HUDEP-2 (cell line): ENCODE data around the gene DCAF6.
"Not testable (repeated sequence)": the region's sequence is repeated elsewhere in the genome, so short reads cannot be mapped to it uniquely, and the experiment has no call there.

Experiments
- DNase-seq, 76 experiments: peaks; one replicate each; lab custom pipeline; 2025; ENCODE audit not compliant: unreplicated experiment in 76 of 76; lab: John Stamatoyannopoulos, UW

The DCAF6 gene

DNA sequence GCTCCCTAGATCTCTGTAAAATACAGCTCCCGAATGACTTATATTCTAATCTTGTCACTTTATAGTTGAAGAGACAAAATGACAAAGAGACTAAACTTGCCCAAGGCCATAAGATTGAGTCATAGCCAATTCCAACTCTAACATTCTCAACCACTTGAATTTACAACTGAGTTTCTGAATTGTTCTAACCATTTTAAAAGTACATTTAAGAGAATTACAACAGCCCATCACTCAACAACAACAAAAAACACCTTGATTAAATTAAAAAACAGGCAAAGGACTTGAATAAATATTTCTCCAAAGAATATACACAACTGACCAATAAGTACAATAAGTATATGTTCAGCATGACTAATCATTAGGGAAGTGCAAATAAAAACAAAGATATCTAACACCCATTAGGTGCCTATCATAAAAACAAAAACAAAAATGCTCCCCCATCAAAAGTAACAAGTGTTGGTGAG lies 13.8 kb upstream of the DCAF6 start:
- DNase-seq, result no peak

DNA sequence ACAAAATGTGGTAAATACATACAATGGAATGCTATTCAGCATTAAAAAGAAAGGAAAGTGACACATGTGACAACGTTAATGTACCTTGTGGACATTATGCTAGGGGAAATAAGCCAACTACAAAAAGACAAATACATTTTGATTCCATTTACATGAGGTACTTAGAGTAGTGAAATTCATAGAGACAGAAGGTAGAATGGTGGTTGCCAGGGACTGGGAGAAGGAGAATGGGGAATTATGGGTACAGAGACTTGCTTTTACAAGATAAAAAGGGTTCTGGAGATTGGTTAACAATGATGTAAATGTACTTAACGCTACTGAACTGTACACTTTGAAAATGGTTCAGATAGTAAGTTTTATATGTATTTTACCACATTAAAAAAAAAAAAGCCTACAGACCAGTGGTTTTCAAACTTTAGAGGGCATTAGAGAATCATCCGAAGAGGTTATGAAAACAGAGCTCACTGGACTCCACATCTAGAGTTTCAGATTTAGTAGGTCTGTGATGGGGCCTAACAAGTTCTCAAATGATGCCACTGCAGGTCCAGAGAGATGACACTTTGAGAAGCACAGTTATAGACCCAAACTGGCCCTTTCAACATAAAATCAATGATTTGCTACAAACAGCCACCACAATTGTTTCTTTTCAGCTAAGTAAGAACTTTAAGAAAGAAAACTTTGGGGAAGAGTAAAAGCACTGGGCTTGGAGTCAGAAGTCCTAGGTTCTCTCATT lies 13.0 kb upstream of the DCAF6 start:
- DNase-seq, result peak in 4 of 76 experiments; percentile 7 to 50 (median 16)

DNA sequence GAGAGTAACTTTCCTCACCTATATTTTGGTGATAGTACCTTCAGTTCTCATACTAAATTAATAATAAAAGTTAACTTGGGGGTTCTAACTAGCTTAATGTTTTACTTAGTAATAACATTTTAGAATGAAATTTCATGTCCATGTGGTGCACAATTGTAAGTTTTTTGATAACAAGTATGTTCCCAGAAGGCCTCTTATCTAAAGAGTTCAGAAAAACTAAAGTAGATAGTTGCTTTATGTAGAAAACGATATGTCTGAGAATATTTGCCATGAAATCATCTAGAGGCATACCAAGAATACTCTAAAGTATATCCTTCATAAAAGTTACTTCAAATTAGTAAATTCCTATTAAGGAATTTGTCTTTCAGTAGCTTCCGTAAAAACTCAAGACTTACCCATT lies 12.4 kb upstream of the DCAF6 start:
- DNase-seq, result peak in 13 of 76 experiments; percentile 19 to 68 (median 42)

- peak in 8 of 76 experiments; percentile 1 to 63 (median 30) for DNase-seq
Observed at GRCh38 chr1:167924543-167925231, 11.8 kb upstream of the DCAF6 start.

DNA sequence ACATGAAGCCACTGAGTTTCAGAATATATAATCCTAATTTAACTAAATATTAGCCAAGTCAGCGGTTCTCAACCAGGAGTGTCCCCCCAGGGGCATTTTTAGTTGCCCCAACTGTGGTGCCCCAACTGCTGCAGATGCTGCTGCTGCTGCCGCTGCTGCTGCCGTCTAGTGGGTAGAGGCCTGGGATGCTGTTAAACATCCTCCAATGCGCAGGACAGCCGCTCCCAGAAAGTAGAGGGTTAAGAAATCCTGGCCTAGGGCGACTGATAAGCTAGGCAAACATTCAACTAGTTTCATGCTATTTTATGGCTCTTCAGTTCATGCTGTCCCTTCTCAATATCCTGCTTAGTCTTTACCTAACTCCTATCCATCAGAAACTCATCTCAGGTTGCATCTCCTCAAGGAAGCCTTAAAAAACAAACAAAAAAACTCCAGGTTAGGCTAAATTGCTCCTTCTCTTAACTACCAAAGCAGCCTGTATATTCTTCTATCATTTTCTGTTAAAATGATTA lies 9.9 kb upstream of the DCAF6 start:
- DNase-seq, result no peak

- DNase-seq, result no peak
Observed at GRCh38 chr1:167927046-167927754, 9.3 kb upstream of the DCAF6 start.

DNA sequence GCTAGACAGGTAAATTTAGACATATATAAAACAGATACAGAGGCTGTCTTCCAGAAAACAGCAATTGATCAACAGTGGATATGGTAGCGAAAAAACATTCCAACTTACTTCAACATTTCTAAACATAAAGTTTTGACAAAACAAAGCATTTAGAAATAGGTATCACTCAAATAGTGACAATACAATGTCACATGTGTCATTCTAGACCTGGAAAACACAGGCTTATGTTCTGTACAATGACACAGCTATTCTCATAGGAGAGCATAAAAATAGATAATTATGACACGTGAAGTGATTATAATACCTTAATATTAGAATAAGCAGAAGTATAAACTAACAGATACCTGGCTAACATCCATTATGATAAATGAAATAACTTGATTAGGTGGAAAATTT lies 8.0 kb upstream of the DCAF6 start:
- peak in 1 of 76 experiments; percentile 3 for DNase-seq

DNA sequence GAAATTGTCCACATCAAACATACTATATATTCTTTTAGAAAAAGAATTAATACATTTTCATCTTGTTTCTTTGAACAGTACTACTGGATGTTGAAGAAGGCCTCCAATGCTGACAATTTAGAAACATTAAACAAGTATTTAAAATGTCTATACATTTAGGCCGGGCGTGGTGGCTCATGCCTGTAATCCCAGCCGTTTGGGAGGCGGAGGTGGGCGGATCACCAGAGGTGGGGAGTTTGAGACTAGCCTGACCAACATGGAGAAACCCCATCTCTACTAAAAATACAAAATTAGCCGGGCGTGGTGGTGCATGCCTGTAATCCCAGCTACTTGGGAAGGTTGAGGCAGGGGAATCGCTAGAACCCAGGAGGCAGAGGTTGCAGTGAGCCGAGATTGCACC lies 7.6 kb upstream of the DCAF6 start:
- not testable (repeated sequence) for DNase-seq

DNA sequence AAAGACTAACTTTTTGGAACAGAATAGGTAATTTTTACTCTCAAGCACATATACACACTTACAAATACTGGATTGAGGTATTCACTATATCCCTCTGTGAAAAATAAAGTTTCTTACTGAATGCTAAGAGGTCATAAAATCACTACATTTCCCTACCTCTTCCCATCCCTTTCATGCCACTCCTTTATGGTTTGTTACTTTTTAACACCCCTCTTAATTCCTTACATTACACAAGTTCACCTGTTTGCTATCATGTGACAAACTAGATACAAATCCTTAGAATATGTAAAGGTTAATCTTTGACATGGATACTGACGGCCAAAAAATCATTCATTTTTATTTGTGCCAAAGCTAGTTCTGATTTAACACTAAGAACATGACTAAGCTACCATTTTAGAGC lies 6.8 kb upstream of the DCAF6 start:
- DNase-seq, result no peak

DNA sequence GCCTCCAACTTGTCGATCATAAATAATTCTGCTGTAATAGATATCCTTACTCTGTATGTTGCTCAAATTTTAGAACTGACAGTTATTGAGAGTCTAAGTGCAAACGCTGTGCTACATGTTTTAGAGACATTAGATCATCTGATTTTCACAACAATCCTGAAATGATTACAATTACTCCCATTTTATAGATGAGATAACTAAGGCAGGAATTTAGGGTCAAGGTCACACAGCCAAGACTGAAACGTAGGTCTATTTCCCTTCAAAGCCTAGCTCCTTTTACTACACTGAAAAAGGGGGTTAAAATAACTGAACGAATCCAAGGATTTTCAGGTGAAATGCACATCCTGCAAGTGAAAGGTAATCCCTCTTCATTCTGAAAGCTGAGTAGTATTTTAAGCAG lies 2.7 kb upstream of the DCAF6 start:
- no peak for DNase-seq

- DNase-seq, result peak in 2 of 76 experiments; percentile 27 to 45
Observed at GRCh38 chr1:167934426-167935215, 1.9 kb upstream of the DCAF6 start.

- DNase-seq, result peak in 18 of 76 experiments; percentile 4 to 47 (median 18)
Observed at GRCh38 chr1:167935216-167936067, 1.0 kb upstream of the DCAF6 start.

- DNase-seq, result peak in 68 of 76 experiments; percentile 7 to 80 (median 59)
Observed at GRCh38 chr1:167936930-167937708, 636 bp downstream of the DCAF6 start, which contains the start of gene MPC2. TSS of gene MPC2 (minus strand) at chr1:167937072. CDS start at chr1:167935841, 1,231 bp downstream.

- DNase-seq, result no peak
Observed at GRCh38 chr1:167937709-167938010, 1.2 kb downstream of the DCAF6 start.

- no peak for DNase-seq
Observed at GRCh38 chr1:167938080-167938636, 1.7 kb downstream of the DCAF6 start.

DNA sequence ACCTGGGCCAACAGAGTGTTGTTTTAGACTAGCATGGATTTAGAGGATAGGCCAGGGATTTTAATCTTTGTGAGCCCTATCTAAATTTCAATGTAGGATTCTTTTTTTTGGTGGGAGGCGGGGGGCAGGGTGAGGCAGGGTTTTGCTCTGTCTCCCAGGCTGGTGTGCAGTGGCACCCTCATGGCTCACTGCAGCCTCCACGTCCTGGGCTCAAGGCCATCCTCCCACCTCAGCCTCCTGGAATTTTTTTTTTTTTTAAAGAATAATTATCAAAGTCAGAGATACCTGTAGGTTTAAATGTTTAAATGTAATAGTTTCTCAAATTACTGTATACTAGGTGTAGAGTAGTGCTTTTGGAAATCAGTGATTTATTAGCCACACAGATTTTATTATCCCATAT lies 3.8 kb downstream of the DCAF6 start:
- DNase-seq, result no peak

GRCh38 chr1:167943541-167943940 lies 7.1 kb downstream of the DCAF6 start:
- DNase-seq, result no peak

- DNase-seq, result no peak
Observed at GRCh38 chr1:167947733-167948132, 11.2 kb downstream of the DCAF6 start.
